Right lobe of liver (tissue), 4 donors: ENCODE measurements around the gene FILIP1.

Source experiments
- POLR2A ChIP-seq: fragments of 450-650 bp; IDR thresholded peaks from one replicate; pipeline ENCODE4 v1.6.1; 2017; ENCODE audit warnings: antibody characterized with exemption, mild to moderate bottlenecking
- TF ChIP-seq, protein P1 (sequence below), 4 donors: fragments of 200-600 bp in 3 of 4; fragments of 450-650 bp in 1 of 4; IDR thresholded peaks; one replicate each; pipeline versions ENCODE4 v1.5.1 to v1.8.0; 2016 to 2022; ENCODE audit warnings: antibody characterized with exemption in 4 of 4, mild to moderate bottlenecking in 2 of 4
- donor health status: DM: no; HTN: no; CAD: no.
- donor health status: DM: no; HTN: no; CAD: no.
- donor health status: DM: no; HTN: yes; CAD: no.

DNA sequence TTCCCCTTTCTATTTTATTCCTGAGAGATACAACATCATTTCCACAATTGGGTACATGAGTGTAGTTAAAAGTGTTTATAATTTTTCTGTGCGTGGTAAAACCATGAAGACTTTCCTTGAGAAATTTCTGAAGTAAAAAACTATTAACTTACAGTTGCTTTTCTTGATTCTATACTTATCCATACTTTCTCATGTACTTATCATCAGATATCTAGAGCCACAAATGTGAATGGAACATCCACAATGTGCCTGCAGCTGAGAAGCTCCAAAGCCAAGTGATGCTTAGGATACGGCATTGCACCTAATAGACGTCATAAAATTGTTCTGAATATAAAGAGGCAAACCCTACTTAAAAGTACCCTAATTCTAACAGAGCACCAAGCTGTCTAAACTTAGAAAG, 2.9 kb downstream of the FILIP1 start:
- TF ChIP-seq, protein P1, sequence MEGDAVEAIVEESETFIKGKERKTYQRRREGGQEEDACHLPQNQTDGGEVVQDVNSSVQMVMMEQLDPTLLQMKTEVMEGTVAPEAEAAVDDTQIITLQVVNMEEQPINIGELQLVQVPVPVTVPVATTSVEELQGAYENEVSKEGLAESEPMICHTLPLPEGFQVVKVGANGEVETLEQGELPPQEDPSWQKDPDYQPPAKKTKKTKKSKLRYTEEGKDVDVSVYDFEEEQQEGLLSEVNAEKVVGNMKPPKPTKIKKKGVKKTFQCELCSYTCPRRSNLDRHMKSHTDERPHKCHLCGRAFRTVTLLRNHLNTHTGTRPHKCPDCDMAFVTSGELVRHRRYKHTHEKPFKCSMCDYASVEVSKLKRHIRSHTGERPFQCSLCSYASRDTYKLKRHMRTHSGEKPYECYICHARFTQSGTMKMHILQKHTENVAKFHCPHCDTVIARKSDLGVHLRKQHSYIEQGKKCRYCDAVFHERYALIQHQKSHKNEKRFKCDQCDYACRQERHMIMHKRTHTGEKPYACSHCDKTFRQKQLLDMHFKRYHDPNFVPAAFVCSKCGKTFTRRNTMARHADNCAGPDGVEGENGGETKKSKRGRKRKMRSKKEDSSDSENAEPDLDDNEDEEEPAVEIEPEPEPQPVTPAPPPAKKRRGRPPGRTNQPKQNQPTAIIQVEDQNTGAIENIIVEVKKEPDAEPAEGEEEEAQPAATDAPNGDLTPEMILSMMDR (IDR thresholded peaks at IDR 0.05) = no peak
- no peak for TF ChIP-seq POLR2A
